Osteoblast (primary cell): ENCODE results near the gene HIGD1B. TPM values are rescaled to one million over a fixed set of nuclear protein-coding genes. Genes with fewer than 3 reads are reported as not detected.

ENCODE experiments used
- DNase-seq: peaks from one replicate; pipeline ENCODE4 v3.0.0; 2011; ENCODE audit warnings: low spot score, mixed read lengths; ENCODE audit not compliant: insufficient read length; ENCODE audit errors: missing footprints
- H2AFZ ChIP-seq: 2 replicates; pipeline ENCODE4 v1.6.0; 2011; ENCODE audit warnings: mild to moderate bottlenecking, low read length
- H3K27ac ChIP-seq: 2 replicates; pipeline ENCODE4 v1.5.1; 2011; ENCODE audit warnings: mild to moderate bottlenecking, low read depth, low read length, moderate library complexity
- H3K27me3 ChIP-seq: 2 replicates; pipeline ENCODE4 v1.6.0; 2012; ENCODE audit warnings: mild to moderate bottlenecking, control low read depth, inconsistent platforms, low read length, moderate library complexity; ENCODE audit not compliant: insufficient read depth
- H3K36me3 ChIP-seq: 2 replicates; pipeline ENCODE4 v1.5.1; 2011; ENCODE audit warnings: mild to moderate bottlenecking, low read length, control low read depth, moderate library complexity; ENCODE audit not compliant: insufficient read depth
- H3K4me1 ChIP-seq: 2 replicates; pipeline ENCODE4 v1.5.1; 2011; ENCODE audit warnings: mild to moderate bottlenecking, low read length, control low read depth, moderate library complexity; ENCODE audit not compliant: insufficient read depth
- H3K4me2 ChIP-seq: 2 replicates; pipeline ENCODE4 v1.6.0; 2011; ENCODE audit warnings: mild to moderate bottlenecking, low read length; ENCODE audit not compliant: insufficient read depth
- H3K4me3 ChIP-seq: fragments of 200-600 bp; sonication (generic); 3 replicates; pipeline ENCODE4 v1.5.1; 2012; ENCODE audit warnings: mild to moderate bottlenecking, low read length, inconsistent platforms; ENCODE audit not compliant: insufficient read depth
- H3K79me2 ChIP-seq: 2 replicates; pipeline ENCODE4 v1.6.0; 2012; ENCODE audit warnings: mild to moderate bottlenecking, low read length, control low read depth, inconsistent platforms; ENCODE audit not compliant: insufficient read depth
- H3K9me3 ChIP-seq: 2 replicates; pipeline ENCODE4 v1.5.1; 2011; ENCODE audit warnings: low read depth, low read length, control low read depth
- H4K20me1 ChIP-seq: 2 replicates; pipeline ENCODE4 v1.6.0; 2012; ENCODE audit warnings: mild to moderate bottlenecking, low read length, control low read depth; ENCODE audit not compliant: insufficient read depth
- total RNA-seq: library from RNA; depleted of rRNA; stranded (reverse); fragments of >200 nt; gene quantifications from 2 replicates; pipeline ENCODE4 v1.2.3, GENCODE V29; 2012
- TF ChIP-seq, protein P1 (sequence below): IDR thresholded peaks from 2 replicates; pipeline ENCODE4 v1.5.1; 2011; ENCODE audit warnings: mild to moderate bottlenecking, low read depth, low read length, moderate library complexity; ENCODE audit errors: extremely low read depth

The HIGD1B gene
- total RNA-seq, 1 donor: not detected

DNA sequence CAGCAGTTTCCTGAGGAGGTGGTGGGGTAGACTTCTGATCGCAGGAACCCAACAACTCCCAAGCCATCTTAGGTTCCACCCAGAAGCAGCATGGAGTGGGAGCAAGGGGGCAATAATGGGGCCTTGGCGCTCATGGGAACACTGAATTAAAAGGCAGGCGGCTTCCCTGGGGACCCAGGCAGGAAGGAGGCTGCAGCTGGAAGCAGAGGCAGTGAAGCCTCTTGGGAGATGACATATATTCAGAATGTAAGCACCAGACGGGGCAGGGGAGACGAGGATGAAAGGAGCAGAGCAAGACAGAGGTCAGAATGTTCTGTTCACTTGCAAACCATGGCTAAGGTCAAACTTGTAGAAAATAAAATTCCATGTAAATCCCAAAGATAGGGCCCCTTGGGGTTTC, 2.9 kb downstream of the HIGD1B start:
- Histone ChIP-seq H3K4me3 (no peak overlapping the region), H3K4me1 (no peaks in the 10 kb centered on the region), H4K20me1 (no peaks in the 10 kb centered on the region), H3K4me2 (no peak overlapping the region), H3K27ac (no peak overlapping the region), H2AFZ (no peak overlapping the region), H3K9me3 (no peaks in the 10 kb centered on the region), H3K36me3 (peaks cover 52% of the 10 kb centered on the region), H3K27me3 (no peaks in the 10 kb centered on the region), H3K79me2 (no peaks in the 10 kb centered on the region)
- TF ChIP-seq, protein P1, sequence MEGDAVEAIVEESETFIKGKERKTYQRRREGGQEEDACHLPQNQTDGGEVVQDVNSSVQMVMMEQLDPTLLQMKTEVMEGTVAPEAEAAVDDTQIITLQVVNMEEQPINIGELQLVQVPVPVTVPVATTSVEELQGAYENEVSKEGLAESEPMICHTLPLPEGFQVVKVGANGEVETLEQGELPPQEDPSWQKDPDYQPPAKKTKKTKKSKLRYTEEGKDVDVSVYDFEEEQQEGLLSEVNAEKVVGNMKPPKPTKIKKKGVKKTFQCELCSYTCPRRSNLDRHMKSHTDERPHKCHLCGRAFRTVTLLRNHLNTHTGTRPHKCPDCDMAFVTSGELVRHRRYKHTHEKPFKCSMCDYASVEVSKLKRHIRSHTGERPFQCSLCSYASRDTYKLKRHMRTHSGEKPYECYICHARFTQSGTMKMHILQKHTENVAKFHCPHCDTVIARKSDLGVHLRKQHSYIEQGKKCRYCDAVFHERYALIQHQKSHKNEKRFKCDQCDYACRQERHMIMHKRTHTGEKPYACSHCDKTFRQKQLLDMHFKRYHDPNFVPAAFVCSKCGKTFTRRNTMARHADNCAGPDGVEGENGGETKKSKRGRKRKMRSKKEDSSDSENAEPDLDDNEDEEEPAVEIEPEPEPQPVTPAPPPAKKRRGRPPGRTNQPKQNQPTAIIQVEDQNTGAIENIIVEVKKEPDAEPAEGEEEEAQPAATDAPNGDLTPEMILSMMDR: no peak
- peak; percentile 73 for DNase-seq

DNA sequence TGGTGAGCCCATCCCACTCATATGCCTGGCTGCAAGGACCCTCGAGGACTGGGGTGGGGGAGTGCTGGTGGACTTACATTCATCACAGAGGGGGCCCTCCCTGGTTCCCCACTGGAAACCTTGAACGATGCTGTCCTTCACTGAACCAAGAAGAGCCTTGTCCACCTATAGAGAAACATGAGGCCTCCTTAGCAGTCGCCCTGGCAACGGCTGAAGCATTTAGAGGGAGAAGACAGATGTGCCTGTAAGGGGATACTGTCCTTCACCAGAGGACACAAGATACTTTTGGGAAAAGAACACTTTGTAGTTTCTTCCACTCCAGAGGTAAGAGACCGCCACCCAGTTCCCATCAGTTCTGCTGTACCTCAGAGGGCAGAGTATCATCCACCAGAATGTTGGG, 6.5 kb downstream of the HIGD1B start:
- Histone ChIP-seq H3K9me3 (no peaks in the 10 kb centered on the region), H4K20me1 (peaks cover 2% of the 10 kb centered on the region), H3K27me3 (no peaks in the 10 kb centered on the region), H3K79me2 (no peaks in the 10 kb centered on the region), H2AFZ (no peak overlapping the region), H3K4me1 (no peaks in the 10 kb centered on the region), H3K4me3 (no peak overlapping the region), H3K36me3 (peaks cover 83% of the 10 kb centered on the region), H3K4me2 (no peak overlapping the region), H3K27ac (no peak overlapping the region)
- TF ChIP-seq, protein P1: no peak
- DNase-seq: peak; percentile 34

DNA sequence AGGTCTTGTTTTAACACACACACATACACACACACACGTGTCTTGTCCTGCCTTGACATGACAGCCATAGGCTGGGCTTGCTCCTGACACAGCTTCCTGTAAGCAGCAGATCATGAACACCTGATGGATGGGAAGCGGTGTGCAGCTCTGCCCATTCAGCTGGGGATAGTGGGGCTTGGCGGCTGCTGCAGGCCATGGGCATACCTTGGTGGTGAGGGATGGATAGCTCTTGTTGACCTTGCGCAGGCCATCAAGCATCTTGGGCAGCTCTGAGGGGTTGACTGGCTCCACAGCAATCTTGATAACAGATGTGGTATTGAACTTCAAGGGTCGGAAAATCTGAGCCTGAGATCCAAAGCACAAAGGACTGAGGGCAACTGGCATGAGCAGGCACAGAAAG, 12.0 kb downstream of the HIGD1B start:
- Histone ChIP-seq H3K27ac (no peak overlapping the region), H3K36me3 (peaks cover 89% of the 10 kb centered on the region), H4K20me1 (peaks cover 2% of the 10 kb centered on the region), H3K27me3 (no peaks in the 10 kb centered on the region), H3K4me1 (no peaks in the 10 kb centered on the region), H2AFZ (no peak overlapping the region), H3K4me2 (no peak overlapping the region), H3K79me2 (no peaks in the 10 kb centered on the region), H3K9me3 (no peaks in the 10 kb centered on the region), H3K4me3 (no peak overlapping the region)
- peak; percentile 57 for DNase-seq
- TF ChIP-seq, protein P1: no peak

DNA sequence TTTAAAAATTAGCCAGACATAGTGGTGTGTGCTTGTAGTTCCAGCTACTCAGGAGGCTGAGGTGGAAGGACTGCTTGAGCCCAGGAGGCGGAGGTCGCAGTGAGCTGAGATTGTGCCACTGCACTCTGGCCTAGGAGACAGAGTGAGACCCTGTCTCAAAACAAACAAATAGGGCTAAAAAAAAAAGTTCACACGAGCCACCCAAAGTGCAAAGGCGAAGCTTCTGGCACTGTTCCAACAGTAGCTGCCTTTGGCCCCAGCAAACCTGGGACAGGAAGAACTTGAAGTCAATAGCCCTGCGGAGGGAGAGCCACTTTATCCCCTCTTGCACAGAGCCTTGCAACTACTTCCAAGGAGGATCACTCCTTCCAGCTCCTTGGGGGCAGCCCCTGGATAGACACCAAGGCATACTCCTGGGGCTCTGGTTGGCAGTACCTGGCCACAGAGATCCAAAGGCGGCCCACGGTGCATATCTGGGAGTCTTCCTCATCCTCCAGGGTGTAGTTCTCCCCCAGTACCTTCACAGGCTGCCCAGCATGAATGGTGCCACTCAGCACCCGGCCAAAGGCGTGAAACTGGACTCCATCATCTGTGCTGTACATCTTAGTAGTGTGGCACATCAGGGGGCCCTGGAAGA, 14.7 kb downstream of the HIGD1B start:
- TF ChIP-seq, protein P1: no peak
- Histone ChIP-seq H3K4me3 (no peak overlapping the region), H3K79me2 (no peaks in the 10 kb centered on the region), H2AFZ (no peak overlapping the region), H3K4me2 (no peak overlapping the region), H3K27me3 (no peaks in the 10 kb centered on the region), H3K36me3 (peaks cover 78% of the 10 kb centered on the region), H3K27ac (no peak overlapping the region), H3K4me1 (no peaks in the 10 kb centered on the region), H4K20me1 (peaks cover 2% of the 10 kb centered on the region), H3K9me3 (no peaks in the 10 kb centered on the region)
- no peak for DNase-seq
